Coronary artery (tissue), 2 donors: ENCODE results near the gene CCDC187.

Source experiments
- DNase-seq: peaks from one replicate; pipeline ENCODE4 v3.0.0-alpha.2; 2017; ENCODE audit warnings: low spot score
- H3K27ac ChIP-seq, 2 donors: fragments of 200-600 bp; sonication (generic); one replicate each; pipeline ENCODE4 v1.5.1; 2016 to 2019
- H3K4me3 ChIP-seq: fragments of 200-600 bp; sonication (generic); 2 replicates; pipeline ENCODE4 v1.5.1; 2016; ENCODE audit warnings: mild to moderate bottlenecking, moderate library complexity
- CTCF ChIP-seq: fragments of 200-600 bp; sonication (generic); IDR thresholded peaks from one replicate; pipeline ENCODE4 v1.5.1; 2019; ENCODE audit warnings: antibody characterized with exemption

CCDC187 gene

GRCh38 chr9:136330406-136330990 is 26.6 kb upstream of the CCDC187 start:
- no peak overlapping the region for H3K27ac ChIP-seq
- TF ChIP-seq CTCF, result no peak
- no peak for DNase-seq

GRCh38 chr9:136329636-136330405 is 25.9 kb upstream of the CCDC187 start:
- no peak for TF ChIP-seq CTCF
- Histone ChIP-seq H3K27ac (peak overlapping the region in 1 of 2 donors; percentile 87), H3K4me3 (no peak overlapping the region)
- no peak for DNase-seq

More at GRCh38 chr9:136330406-136330990, 26.6 kb upstream of the CCDC187 start:
- H3K4me3 ChIP-seq, result no peak overlapping the region

GRCh38 chr9:136329211-136329627 is 25.3 kb upstream of the CCDC187 start:
- no peak for DNase-seq
- H3K4me3 ChIP-seq, result peak overlapping the region; percentile 82
- peak overlapping the region in 1 of 2 donors; percentile 87 for H3K27ac ChIP-seq
- TF ChIP-seq CTCF, result no peak

- TF ChIP-seq CTCF, result no peak
- peak overlapping the region; percentile 82 for H3K4me3 ChIP-seq
- no peak for DNase-seq
- peak overlapping the region in 1 of 2 donors; percentile 87 for H3K27ac ChIP-seq
Measured at GRCh38 chr9:136328622-136329041, 24.7 kb upstream of the CCDC187 start.

- peak overlapping the region; percentile 68 to 87 for H3K27ac ChIP-seq
- peak overlapping the region; percentile 82 for H3K4me3 ChIP-seq
- DNase-seq, result no peak
- TF ChIP-seq CTCF, result no peak
Measured at GRCh38 chr9:136328011-136328621, 24.2 kb upstream of the CCDC187 start.

- no peak for TF ChIP-seq CTCF
- no peak for DNase-seq
- Histone ChIP-seq H3K27ac (peak within 1 kb of the TSS; percentile 68 to 87), H3K4me3 (peak within 1 kb of the TSS; percentile 82)
Measured at GRCh38 chr9:136327304-136327974, 23.5 kb upstream of the CCDC187 start, which contains the start of gene GPSM1. Gene GPSM1, plus strand, starts transcription at chr9:136327539. Its CDS starts 157 bp downstream, at chr9:136327696.
